A549 (cell line): ENCODE results near the gene HDHD5. TPM values are rescaled to one million over a fixed set of nuclear protein-coding genes. Genes with fewer than 3 reads are reported as not detected.

Experiments
- ATAC-seq, 2 experiments: fragments of 200-7000 bp in 1 of 2; fragments of >200 bp in 1 of 2; cut with Nextera tagmentation in 1 of 2; cut with Tn5 transposase in 1 of 2; 3 replicates each; pipeline versions ENCODE4 v1.8.0 to v1.9.1; 2018 to 2020; ENCODE audit warnings: mild to moderate bottlenecking in 1 of 2, moderate library complexity in 1 of 2
- CTCF ChIA-PET: fragments of 300-600 bp; sonication (Branson Sonifier 250); formaldehyde crosslinking; extraction: SDS; loops from one replicate; lab custom pipeline; 2021; ENCODE audit warnings: antibody characterized with exemption, inconsistent platforms; lab: Yijun Ruan, JAX
- POLR2A ChIA-PET: fragments of 350-600 bp; formaldehyde crosslinking; extraction: SDS; loops from one replicate; lab custom pipeline; 2021; ENCODE audit warnings: antibody characterized with exemption, inconsistent platforms; lab: Yijun Ruan, JAX
- DNase-seq, 2 experiments: peaks; one replicate each; pipeline versions ENCODE4 v3.0.0 to v3.0.0-alpha.2; 2011 to 2016; ENCODE audit warnings: low read depth in 1 of 2, low spot score in 1 of 2
- FAIRE-seq: peaks from 2 replicates; lab custom pipeline; 2011; peaks lifted over from hg19 to GRCh38; lab: Jason Lieb, UNC
- H3K27ac ChIP-seq, 2 experiments: fragments of >200 bp; sonication (Bioruptor Twin); formaldehyde crosslinking; 3 replicates each; pipeline ENCODE4 v1.5.1; 2016 to 2017
- H3K4me1 ChIP-seq: fragments of >200 bp; sonication (Bioruptor Twin); formaldehyde crosslinking; 3 replicates; pipeline ENCODE4 v1.6.1; 2016
- H3K4me2 ChIP-seq: fragments of >200 bp; sonication (Bioruptor Twin); formaldehyde crosslinking; 3 replicates; pipeline ENCODE4 v1.6.1; 2016
- H3K4me3 ChIP-seq: fragments of >200 bp; sonication (Bioruptor Twin); formaldehyde crosslinking; 3 replicates; pipeline ENCODE4 v1.5.1; 2016
- H3K9me3 ChIP-seq: fragments of >200 bp; sonication (Bioruptor Twin); formaldehyde crosslinking; 3 replicates; pipeline ENCODE4 v1.6.1; 2016
- ATOH8 ChIP-seq: fragments of 250-450 bp; sonication (Bioruptor Pico); IDR thresholded peaks from 2 replicates; pipeline ENCODE4 v1.5.0; 2020; ENCODE audit warnings: low read depth, mild to moderate bottlenecking, moderate library complexity
- CBX2 ChIP-seq: fragments of 200-600 bp; sonication (generic); IDR thresholded peaks from 2 replicates; pipeline ENCODE4 v1.6.1; 2016; ENCODE audit warnings: low read depth, mild to moderate bottlenecking, borderline replicate concordance
- E2F6 ChIP-seq: IDR thresholded peaks from 2 replicates; pipeline ENCODE4 v1.6.1; 2012; ENCODE audit warnings: low read depth, borderline replicate concordance
- EHMT2 ChIP-seq: fragments of 200-600 bp; sonication (generic); IDR thresholded peaks from 2 replicates; pipeline ENCODE4 v1.6.1; 2016; ENCODE audit warnings: antibody characterized with exemption, low read depth, mild to moderate bottlenecking, moderate library complexity
- JUN ChIP-seq, 2 experiments: fragments of >200 bp; sonication (Bioruptor Twin); formaldehyde crosslinking; IDR thresholded peaks; 2 replicates in 1 of 2; 3 replicates in 1 of 2; pipeline ENCODE4 v1.6.1; 2016 to 2017
- JUNB ChIP-seq: fragments of >200 bp; sonication (Bioruptor Twin); formaldehyde crosslinking; IDR thresholded peaks from 2 replicates; pipeline ENCODE4 v1.6.1; 2016
- MAZ ChIP-seq: fragments of 150-350 bp; IDR thresholded peaks from 2 replicates; pipeline ENCODE4 v1.6.1; 2014; ENCODE audit warnings: antibody characterized with exemption, low read depth, low read length, borderline replicate concordance
- NFE2L2 ChIP-seq: fragments of 150-350 bp; conservative IDR thresholded peaks from 2 replicates; pipeline ENCODE4 v1.6.1; 2014; ENCODE audit warnings: low read length
- PBX3 ChIP-seq: IDR thresholded peaks from 2 replicates; pipeline ENCODE4 v1.6.1; 2012
- PHF8 ChIP-seq: fragments of 200-600 bp; sonication (generic); IDR thresholded peaks from 2 replicates; pipeline ENCODE4 v1.6.1; 2016; ENCODE audit warnings: low read depth, mild to moderate bottlenecking, antibody characterized with exemption, moderate library complexity, borderline replicate concordance
- REST ChIP-seq: fragments of 200-600 bp; sonication (generic); IDR thresholded peaks from 2 replicates; pipeline ENCODE4 v1.6.1; 2016; ENCODE audit warnings: antibody characterized with exemption, mild to moderate bottlenecking, moderate library complexity
- RFX5 ChIP-seq: fragments of 450-650 bp; IDR thresholded peaks from 2 replicates; pipeline ENCODE4 v1.7.1; 2014; ENCODE audit warnings: antibody characterized with exemption, mild to moderate bottlenecking, moderate library complexity
- SMC3 ChIP-seq: fragments of >200 bp; sonication (Bioruptor Twin); formaldehyde crosslinking; IDR thresholded peaks from 3 replicates; pipeline ENCODE4 v1.6.1; 2018; ENCODE audit warnings: inconsistent platforms
- TP53 ChIP-seq: fragments of 250-450 bp; sonication (Bioruptor Pico); IDR thresholded peaks from 2 replicates; pipeline ENCODE4 v1.5.0; 2021; ENCODE audit warnings: mild to moderate bottlenecking, moderate library complexity
- USF2 ChIP-seq: fragments of 450-650 bp; IDR thresholded peaks from 2 replicates; pipeline ENCODE4 v1.6.1; 2014; ENCODE audit warnings: antibody characterized with exemption
- ZFP36 ChIP-seq: fragments of 450-650 bp; IDR thresholded peaks from 2 replicates; pipeline ENCODE4 v1.6.1; 2014; ENCODE audit warnings: borderline replicate concordance; ENCODE audit not compliant: partially characterized antibody
- ZSCAN20 ChIP-seq: fragments of 250-450 bp; sonication (Bioruptor Pico); IDR thresholded peaks from 2 replicates; pipeline ENCODE4 v1.8.0; 2022; ENCODE audit warnings: mild to moderate bottlenecking, moderate library complexity
- WGBS: methylation state at CpG from one replicate; pipeline ENCODE4 v1.1.6; 2017; ENCODE audit errors: missing lambda C conversion rate; 5-methylcytosine and 5-hydroxymethylcytosine counted together
- polyA plus RNA-seq, 4 experiments: library from polyadenylated mRNA; depleted of rRNA in 3 of 4; stranded (reverse); fragments of >200 nt; fragmentation: RNase III in 1 of 4; extraction: RNeasy Plus Mini Kit Qiagen cat#74134 plus additional on column Dnase treatment in 1 of 4; gene quantifications; 2 replicates in 3 of 4; 3 replicates in 1 of 4; pipeline ENCODE4 v1.2.3, GENCODE V29; 2011 to 2017

HDHD5 gene
- polyA plus RNA-seq, 2 of the 4 experiments (the other 2 are of a cell fraction): 19.7 to 35.5 TPM

GRCh38 chr22:17159504-17159951 lies 451 bp upstream of the HDHD5 start (continued):
- no peak for TF ChIP-seq ATOH8 (CRISPR knock-in tag)
- no peak for TF ChIP-seq TP53 (CRISPR knock-in tag)
- no peak; a peak in 1 of 5 replicates for TF ChIP-seq JUN (IDR thresholded peaks at IDR 0.05)
- TF ChIP-seq E2F6: 0 out of 2 replicates have a peak, but pooled peaks have one; percentile 25
- TF ChIP-seq NFE2L2: no peak
- no peak for TF ChIP-seq SMC3
- TF ChIP-seq RFX5: no peak
- TF ChIP-seq JUNB: no peak
- TF ChIP-seq EHMT2: no peak
- TF ChIP-seq PHF8: peak; percentile 92
- TF ChIP-seq CBX2: no peak
- 0 out of 2 replicates have a peak, but pooled peaks have one; percentile 5 for TF ChIP-seq USF2

- TF ChIP-seq JUN (IDR thresholded peaks at IDR 0.05): no peak
- TF ChIP-seq REST: no peak
- TF ChIP-seq ZSCAN20: no peak
- WGBS: 43% methylated on average over 17 of the region's 17 CpGs
- no peak for ATAC-seq
- POLR2A ChIA-PET: interaction anchor here (0.8 to 2.6 kb wide), 2 partner anchors 13 to 27 kb away, joined by 3 to 16 read pairs; no protein-coding TSS in a partner anchor
- H3K9me3 ChIP-seq: no peaks in the 10 kb centered on the region
- H3K4me2 ChIP-seq: peak overlapping the region; percentile 90
- peak overlapping the region; percentile 90 for H3K4me3 ChIP-seq
- H3K27ac ChIP-seq: peak overlapping the region; percentile 93 to 97
- no peak for DNase-seq
- peaks cover 14% of the 10 kb centered on the region; the same call in 2 of the 3 replicates for H3K4me1 ChIP-seq
- CTCF ChIA-PET: interaction anchor here (1.1 to 11.7 kb wide), 2 partner anchors 14 to 343 kb away, joined by 3 to 89 read pairs; no protein-coding TSS in a partner anchor
- no peak for FAIRE-seq
Observed at GRCh38 chr22:17158176-17158567, 905 bp downstream of the HDHD5 start.

- peak overlapping the region; percentile 90; the same call in 2 of the 3 replicates for H3K4me3 ChIP-seq
- ChIA-PET CTCF (interaction anchor here (1.1 to 11.7 kb wide), 2 partner anchors 14 to 344 kb away, joined by 3 to 89 read pairs; no protein-coding TSS in a partner anchor), POLR2A (interaction anchor here (0.5 to 2.6 kb wide), 3 partner anchors 14 to 344 kb away, joined by 3 to 16 read pairs (median 3); no protein-coding TSS in a partner anchor)
- no peak overlapping the region; a peak in 1 of 6 replicates for H3K27ac ChIP-seq
- peak overlapping the region; percentile 90 for H3K4me2 ChIP-seq
- no peaks in the 10 kb centered on the region for H3K9me3 ChIP-seq
- ATAC-seq: no peak
- H3K4me1 ChIP-seq: peaks cover 14% of the 10 kb centered on the region; the same call in 2 of the 3 replicates
- DNase-seq: no peak
- 94% methylated on average over 3 of the region's 3 CpGs for WGBS
- no peak for FAIRE-seq
- TF ChIP-seq ZFP36: peak; percentile 19
- no peak for TF ChIP-seq MAZ
- TF ChIP-seq PBX3: no peak
- TF ChIP-seq, all 56 proteins: peak for 1
Observed at GRCh38 chr22:17157714-17158113, 1.4 kb downstream of the HDHD5 start.
